Mesenteric fat pad (tissue), 1 donor: ENCODE measurements around the gene OXSR1. TPM values are rescaled to one million over a fixed set of nuclear protein-coding genes. Genes with fewer than 3 reads are reported as not detected.
"Not testable (repeated sequence)": the region's sequence is repeated elsewhere in the genome, so short reads cannot be mapped to it uniquely, and the experiment has no call there.

Source experiments
- DNase-seq: peaks from one replicate; pipeline ENCODE4 v3.0.0-alpha.2; 2020; ENCODE audit warnings: low spot score
- total RNA-seq: library from RNA; stranded (reverse); fragmentation: NEBNext Ultra II Directional; extraction: Animal tissue kit (Norgen Biotek cat#: 25700); gene quantifications from one replicate; pipeline ENCODE4 v1.2.1, GENCODE V29; 2021
- donor health status: DM: yes; HTN: yes; CAD: no.

OXSR1 gene
- total RNA-seq, 1 donor from 2014 or later = 51.8 TPM

GRCh38 chr3:38265604-38266307 lies 100.4 kb downstream of the OXSR1 start, which contains the start of gene SLC22A13:
Gene SLC22A13 (plus strand): TSS chr3:38265812. CDS start chr3:38265861, 49 bp downstream.
- no peak for DNase-seq

GRCh38 chr3:38266810-38267209 lies 101.5 kb downstream of the OXSR1 start:
- DNase-seq = no peak

GRCh38 chr3:38267662-38268061 lies 102.3 kb downstream of the OXSR1 start:
- no peak for DNase-seq

GRCh38 chr3:38268087-38268486 lies 102.8 kb downstream of the OXSR1 start:
- no peak for DNase-seq

GRCh38 chr3:38268522-38268921 lies 103.2 kb downstream of the OXSR1 start:
- no peak for DNase-seq

GRCh38 chr3:38270606-38271005 lies 105.3 kb downstream of the OXSR1 start:
- no peak for DNase-seq

- no peak for DNase-seq
Observed at GRCh38 chr3:38271553-38271952, 106.2 kb downstream of the OXSR1 start.

- no peak for DNase-seq
Observed at GRCh38 chr3:38274864-38275649, 109.7 kb downstream of the OXSR1 start.

GRCh38 chr3:38275658-38276057 lies 110.3 kb downstream of the OXSR1 start:
- DNase-seq = no peak

GRCh38 chr3:38276081-38276916 lies 111.0 kb downstream of the OXSR1 start:
- DNase-seq = no peak

- DNase-seq = no peak
Observed at GRCh38 chr3:38276917-38277630, 111.7 kb downstream of the OXSR1 start.

- no peak for DNase-seq
Observed at GRCh38 chr3:38278841-38279240, 113.5 kb downstream of the OXSR1 start.

GRCh38 chr3:38281895-38282686 lies 116.8 kb downstream of the OXSR1 start, which contains the start of gene SLC22A14:
Gene SLC22A14 (plus strand): TSS chr3:38282294. CDS start chr3:38306027, 23,733 bp downstream.
- no peak for DNase-seq

GRCh38 chr3:38283810-38284755 lies 118.7 kb downstream of the OXSR1 start:
- DNase-seq = no peak

- DNase-seq = no peak
Observed at GRCh38 chr3:38284756-38285150, 119.4 kb downstream of the OXSR1 start.

- DNase-seq = not testable (repeated sequence)
Observed at GRCh38 chr3:38289286-38290217, 124.2 kb downstream of the OXSR1 start.

GRCh38 chr3:38297053-38297452 lies 131.7 kb downstream of the OXSR1 start:
- DNase-seq = not testable (repeated sequence)

GRCh38 chr3:38297537-38297936 lies 132.2 kb downstream of the OXSR1 start:
- DNase-seq = no peak
